ENCODE data around the gene RSL1D1.
"Not testable (repeated sequence)": the region's sequence is repeated elsewhere in the genome, so short reads cannot be mapped to it uniquely, and the experiment has no call there.

The RSL1D1 gene

GRCh38 chr16:11843861-11844260, 7.5 kb downstream of the RSL1D1 start:
- no peak for ATAC-seq

GRCh38 chr16:11843206-11843605, 8.1 kb downstream of the RSL1D1 start:
- ATAC-seq: no peak

- ATAC-seq: no peak
These were observed 10.3 kb downstream of the RSL1D1 start for GRCh38 chr16:11841026-11841425.

- ATAC-seq: no peak
These were observed 14.6 kb downstream of the RSL1D1 start for GRCh38 chr16:11836650-11837244.

GRCh38 chr16:11835891-11836649, 15.3 kb downstream of the RSL1D1 start:
- ATAC-seq: no peak

- ATAC-seq: no peak
These were observed 16.0 kb downstream of the RSL1D1 start for GRCh38 chr16:11835309-11835708.

- ATAC-seq: no peak
These were observed 17.2 kb downstream of the RSL1D1 start for GRCh38 chr16:11833951-11834695.

- ATAC-seq: no peak
These were observed 22.6 kb downstream of the RSL1D1 start for GRCh38 chr16:11828696-11829095.

- not testable (repeated sequence) for ATAC-seq
These were observed 25.7 kb downstream of the RSL1D1 start for GRCh38 chr16:11825520-11826165.

GRCh38 chr16:11824362-11824761, 27.0 kb downstream of the RSL1D1 start:
- ATAC-seq: no peak

GRCh38 chr16:11823645-11824044, 27.7 kb downstream of the RSL1D1 start:
- ATAC-seq: not testable (repeated sequence)

- ATAC-seq: no peak
These were observed 31.5 kb downstream of the RSL1D1 start for GRCh38 chr16:11819798-11820197.

- not testable (repeated sequence) for ATAC-seq
These were observed 32.4 kb downstream of the RSL1D1 start for GRCh38 chr16:11818970-11819369.

GRCh38 chr16:11816123-11816522, 35.2 kb downstream of the RSL1D1 start:
- ATAC-seq: no peak

GRCh38 chr16:11814800-11815199, 36.5 kb downstream of the RSL1D1 start:
- ATAC-seq: not testable (repeated sequence)

GRCh38 chr16:11806721-11807120, 44.6 kb downstream of the RSL1D1 start:
- no peak for ATAC-seq

- ATAC-seq: no peak
These were observed 45.8 kb downstream of the RSL1D1 start for GRCh38 chr16:11805556-11805955.

GRCh38 chr16:11801481-11802021, 49.8 kb downstream of the RSL1D1 start:
- no peak for ATAC-seq

GRCh38 chr16:11800382-11800718, 51.0 kb downstream of the RSL1D1 start:
- ATAC-seq: no peak

GRCh38 chr16:11799509-11800381, 51.6 kb downstream of the RSL1D1 start:
- ATAC-seq: no peak

GRCh38 chr16:11799017-11799381, 52.3 kb downstream of the RSL1D1 start:
- ATAC-seq: no peak

GRCh38 chr16:11797957-11798299, 53.4 kb downstream of the RSL1D1 start:
- no peak for ATAC-seq
